A549 treated with CpdA at 1 μM for 4 hours (cell line): ENCODE results near the gene PPL. TPM values are rescaled to one million over a fixed set of nuclear protein-coding genes. Genes with fewer than 3 reads are reported as not detected.

Experiments used
- total RNA-seq: library from RNA; stranded (reverse); fragments of 200-300 nt; extraction: Qiagen RNA extraction; gene quantifications from 5 replicates; pipeline ENCODE4 v1.2.3, GENCODE V29; 2022; ENCODE audit warnings: low read depth

Gene PPL, protein sequence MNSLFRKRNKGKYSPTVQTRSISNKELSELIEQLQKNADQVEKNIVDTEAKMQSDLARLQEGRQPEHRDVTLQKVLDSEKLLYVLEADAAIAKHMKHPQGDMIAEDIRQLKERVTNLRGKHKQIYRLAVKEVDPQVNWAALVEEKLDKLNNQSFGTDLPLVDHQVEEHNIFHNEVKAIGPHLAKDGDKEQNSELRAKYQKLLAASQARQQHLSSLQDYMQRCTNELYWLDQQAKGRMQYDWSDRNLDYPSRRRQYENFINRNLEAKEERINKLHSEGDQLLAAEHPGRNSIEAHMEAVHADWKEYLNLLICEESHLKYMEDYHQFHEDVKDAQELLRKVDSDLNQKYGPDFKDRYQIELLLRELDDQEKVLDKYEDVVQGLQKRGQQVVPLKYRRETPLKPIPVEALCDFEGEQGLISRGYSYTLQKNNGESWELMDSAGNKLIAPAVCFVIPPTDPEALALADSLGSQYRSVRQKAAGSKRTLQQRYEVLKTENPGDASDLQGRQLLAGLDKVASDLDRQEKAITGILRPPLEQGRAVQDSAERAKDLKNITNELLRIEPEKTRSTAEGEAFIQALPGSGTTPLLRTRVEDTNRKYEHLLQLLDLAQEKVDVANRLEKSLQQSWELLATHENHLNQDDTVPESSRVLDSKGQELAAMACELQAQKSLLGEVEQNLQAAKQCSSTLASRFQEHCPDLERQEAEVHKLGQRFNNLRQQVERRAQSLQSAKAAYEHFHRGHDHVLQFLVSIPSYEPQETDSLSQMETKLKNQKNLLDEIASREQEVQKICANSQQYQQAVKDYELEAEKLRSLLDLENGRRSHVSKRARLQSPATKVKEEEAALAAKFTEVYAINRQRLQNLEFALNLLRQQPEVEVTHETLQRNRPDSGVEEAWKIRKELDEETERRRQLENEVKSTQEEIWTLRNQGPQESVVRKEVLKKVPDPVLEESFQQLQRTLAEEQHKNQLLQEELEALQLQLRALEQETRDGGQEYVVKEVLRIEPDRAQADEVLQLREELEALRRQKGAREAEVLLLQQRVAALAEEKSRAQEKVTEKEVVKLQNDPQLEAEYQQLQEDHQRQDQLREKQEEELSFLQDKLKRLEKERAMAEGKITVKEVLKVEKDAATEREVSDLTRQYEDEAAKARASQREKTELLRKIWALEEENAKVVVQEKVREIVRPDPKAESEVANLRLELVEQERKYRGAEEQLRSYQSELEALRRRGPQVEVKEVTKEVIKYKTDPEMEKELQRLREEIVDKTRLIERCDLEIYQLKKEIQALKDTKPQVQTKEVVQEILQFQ (N-terminal part only)
- 2.4 to 2.5 TPM (median 2.4 TPM) in 5 replicates for total RNA-seq

DNA sequence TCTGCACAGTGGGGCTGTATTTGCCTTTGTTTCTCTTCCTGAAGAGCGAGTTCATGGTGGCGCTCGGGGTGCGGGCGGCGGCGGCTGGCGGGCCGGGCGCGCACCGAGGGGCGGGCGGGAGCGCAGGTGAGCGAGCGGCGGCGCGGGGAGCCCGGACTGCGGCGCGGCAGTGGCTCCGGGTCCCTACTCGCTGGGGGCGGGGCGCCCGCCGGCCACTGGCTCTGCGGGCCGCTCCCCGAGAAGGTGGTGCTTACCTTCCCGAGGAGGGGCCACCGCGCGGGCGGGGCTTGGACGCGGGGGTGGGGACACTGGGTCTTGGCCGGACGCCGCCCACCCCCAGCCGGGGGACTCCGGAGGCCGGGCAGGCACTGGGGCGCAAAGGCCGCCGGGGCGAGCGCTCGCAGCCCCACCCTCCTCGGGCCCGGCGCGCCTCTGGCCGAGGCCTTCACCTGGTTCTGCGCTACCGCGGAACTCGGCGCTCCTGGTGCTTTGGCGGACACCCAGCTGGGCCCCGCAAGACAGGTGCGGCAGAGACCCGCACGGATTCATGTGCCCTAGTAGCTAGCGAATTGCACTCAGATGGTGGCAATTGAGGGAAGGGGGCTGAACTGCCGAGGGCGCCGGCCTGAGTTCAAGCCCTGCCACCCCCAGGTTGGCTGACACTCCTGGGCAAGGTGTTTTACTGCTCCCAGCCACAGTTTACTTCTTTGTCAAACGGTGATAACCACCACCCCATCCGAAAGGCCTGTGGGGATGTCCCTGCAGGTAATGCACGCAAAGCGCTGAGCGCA, at the start of gene PPL:
Gene PPL, minus strand, starts transcription at position 158 of the 791 bp plus-strand sequence. Its CDS starts 103 bp downstream, at position 55.

GRCh38 chr16:4957720-4958509, 21.0 kb upstream of the PPL start, which contains the start of gene SEC14L5:
Gene SEC14L5, plus strand, starts transcription at chr16:4958330. Its CDS starts 994 bp downstream, at chr16:4959324.

DNA sequence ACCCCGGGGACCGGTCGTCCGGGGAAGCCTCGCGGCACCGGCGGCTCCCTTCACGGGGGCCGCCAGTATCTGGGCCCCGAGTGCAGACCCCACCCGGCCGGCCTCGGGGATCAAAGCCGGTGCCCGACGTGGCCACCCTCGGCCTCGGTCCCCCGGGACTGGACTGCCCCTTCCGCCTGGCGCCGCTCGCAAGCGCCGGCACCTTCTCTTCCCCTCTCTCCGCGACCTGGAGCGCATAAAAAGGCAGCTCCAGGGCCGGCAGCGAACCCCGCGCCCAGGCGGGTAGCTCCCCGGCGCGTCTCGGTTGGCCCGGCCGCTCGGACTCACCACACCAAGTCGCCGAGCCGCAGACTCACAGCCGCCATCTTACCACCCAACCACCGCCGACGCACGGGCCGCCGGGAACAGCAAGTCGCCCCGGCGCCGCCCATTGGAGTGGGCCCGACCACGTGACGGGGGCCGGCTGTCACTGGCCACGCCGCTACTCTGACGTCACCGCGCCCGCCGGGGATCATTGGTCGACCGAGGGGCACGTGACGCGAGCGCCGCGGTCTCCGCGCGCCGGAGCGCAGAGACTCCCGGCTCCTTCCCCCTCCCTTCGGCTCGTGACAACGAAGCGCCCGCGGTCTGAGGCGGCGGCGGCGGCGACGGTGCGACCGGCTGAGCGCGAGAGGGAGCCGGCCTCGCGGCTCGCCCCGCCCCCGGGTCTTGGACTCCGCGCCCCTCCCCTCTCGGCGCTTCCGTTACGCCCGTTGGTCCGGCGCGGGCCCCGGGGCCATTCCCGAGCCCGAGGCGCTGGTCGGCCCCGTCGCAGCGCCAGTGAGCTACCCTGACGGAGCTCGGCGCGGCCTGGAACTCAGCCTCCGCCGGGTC, 89.8 kb downstream of the PPL start, which contains the start of the genes GLYR1 and UBN1:
Gene GLYR1, minus strand, starts transcription at position 388 of the 873 bp plus-strand sequence. Its CDS starts 23 bp downstream, at position 365.
Gene UBN1, plus strand, starts transcription at position 581 of the 873 bp plus-strand sequence. CDS start 5,437 bp downstream, outside the sequence.

Other genes with a start within 250 kb of the PPL start
- 17.3 to 25.2 TPM (median 24.0 TPM) in 5 replicates for gene NUDT16L1, start 243.6 kb downstream of the PPL start, total RNA-seq
- gene ANKS3, start 202.9 kb downstream of the PPL start, total RNA-seq, result 21.0 to 28.3 TPM (median 26.5 TPM) in 5 replicates
- 1.3 to 2.3 TPM (median 2.0 TPM) in 5 replicates for gene DNAAF8, start 202.6 kb downstream of the PPL start, total RNA-seq
- 7.4 to 10.0 TPM (median 8.3 TPM) in 5 replicates for gene ZNF500, start 170.0 kb downstream of the PPL start, total RNA-seq
- gene SEPTIN12, start 148.8 kb downstream of the PPL start, total RNA-seq, result not detected in 5 replicates
- gene SMIM22, start 141.8 kb downstream of the PPL start, total RNA-seq, result not detected in 5 replicates
- 9.8 to 13.9 TPM (median 12.9 TPM) in 5 replicates for gene ROGDI, start 134.5 kb downstream of the PPL start, total RNA-seq
- gene GLYR1, start 89.9 kb downstream of the PPL start, total RNA-seq, result 40.2 to 49.2 TPM (median 44.3 TPM) in 5 replicates
- gene UBN1, start 89.7 kb downstream of the PPL start, total RNA-seq, result 26.4 to 29.5 TPM (median 29.3 TPM) in 5 replicates
- gene SEC14L5, start 21.2 kb upstream of the PPL start, total RNA-seq, result 0.02 to 0.12 TPM (median 0.04 TPM) in 4 of 5 replicates, not detected in the other
- 12.3 to 19.4 TPM (median 17.5 TPM) in 5 replicates for gene NAGPA, start 96.8 kb upstream of the PPL start, total RNA-seq
- not detected in 5 replicates for gene C16orf89, start 128.8 kb upstream of the PPL start, total RNA-seq
- 30.8 to 39.6 TPM (median 37.7 TPM) in 5 replicates for gene ALG1, start 134.7 kb upstream of the PPL start, total RNA-seq
- 18.4 to 30.6 TPM (median 28.4 TPM) in 5 replicates for gene EEF2KMT, start 160.6 kb upstream of the PPL start, total RNA-seq